ENCODE results near the gene CXCL14.

DNA sequence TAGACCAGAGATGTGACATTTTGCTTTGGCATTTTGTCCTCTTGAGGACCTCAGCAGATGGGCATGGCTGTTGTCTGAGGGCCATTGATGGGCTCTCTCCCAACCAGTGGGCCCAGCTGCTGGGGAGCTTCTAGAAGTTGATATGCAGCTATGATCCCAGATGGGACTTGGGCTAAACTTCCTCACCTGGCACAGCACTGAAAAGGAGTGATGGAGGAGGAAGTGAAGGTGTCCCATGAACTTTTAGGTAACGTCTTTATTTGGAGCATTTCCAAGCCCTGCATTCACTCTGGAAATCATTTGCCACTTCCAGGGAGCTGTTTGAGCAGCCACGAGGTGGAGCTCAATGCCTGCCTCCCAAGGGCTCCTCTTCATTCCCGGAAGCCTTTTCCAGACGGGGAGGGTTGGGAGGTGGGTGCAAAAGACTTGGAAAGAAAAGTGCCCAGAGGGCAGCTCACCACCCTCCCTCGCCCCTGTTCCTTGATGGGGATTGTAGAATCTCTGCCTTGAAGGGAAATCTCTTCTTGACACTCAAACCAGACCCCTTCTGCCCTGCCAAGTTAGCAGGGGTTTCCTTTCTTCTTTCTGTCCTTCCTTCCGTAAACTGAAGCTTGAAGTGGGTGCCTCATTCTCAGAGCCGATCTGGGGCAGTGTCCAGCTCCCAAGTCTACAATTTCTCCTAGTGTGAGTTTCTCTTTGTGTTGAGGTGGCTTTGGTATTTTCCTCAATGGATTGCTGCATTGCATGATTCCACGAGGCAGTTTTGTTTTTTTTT, 24.9 kb downstream of the CXCL14 start:
- TF ChIP-seq POLR2AphosphoS5 (IDR thresholded peaks at IDR 0.05; ENCODE audit: low read depth, low read length) (no peak), TAF1 (IDR thresholded peaks at IDR 0.05; ENCODE audit: borderline replicate concordance, low read depth, low read length) (no peak)
